MM.1S (cell line): ENCODE data around the gene TCF19.

Source experiments
- EZH2 ChIP-seq: fragments of 300-600 bp; sonication (generic); optimal IDR thresholded peaks from 2 replicates; pipeline ENCODE3; 2017; ENCODE audit warnings: low read depth, mild to moderate bottlenecking, antibody characterized with exemption, low read length, mixed read lengths
- TF ChIP-seq, protein P1 (sequence below): fragments of 300-600 bp; sonication (generic); IDR thresholded peaks from 2 replicates; pipeline ENCODE4 v1.5.1; 2016; ENCODE audit warnings: antibody characterized with exemption, low read length, mixed read lengths

DNA sequence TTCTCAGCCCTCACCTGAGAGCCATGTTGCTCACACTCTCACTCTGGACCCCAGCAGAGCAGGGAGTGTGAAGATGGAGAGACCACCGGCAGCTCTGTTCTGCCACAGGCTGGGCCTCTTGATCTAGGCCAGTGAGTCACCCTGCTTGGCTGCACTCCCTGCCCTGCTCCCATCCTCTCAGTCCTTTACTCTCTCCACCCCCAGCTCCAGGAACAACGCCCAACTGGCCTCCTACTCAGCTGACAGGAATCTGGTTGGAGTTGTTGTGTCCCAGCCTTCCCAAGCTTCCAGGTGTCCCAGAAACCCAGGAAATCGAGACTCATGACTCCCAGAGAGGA lies 43.9 kb upstream of the TCF19 start, which contains the start of gene PSORS1C1:
- TF ChIP-seq, protein P1, sequence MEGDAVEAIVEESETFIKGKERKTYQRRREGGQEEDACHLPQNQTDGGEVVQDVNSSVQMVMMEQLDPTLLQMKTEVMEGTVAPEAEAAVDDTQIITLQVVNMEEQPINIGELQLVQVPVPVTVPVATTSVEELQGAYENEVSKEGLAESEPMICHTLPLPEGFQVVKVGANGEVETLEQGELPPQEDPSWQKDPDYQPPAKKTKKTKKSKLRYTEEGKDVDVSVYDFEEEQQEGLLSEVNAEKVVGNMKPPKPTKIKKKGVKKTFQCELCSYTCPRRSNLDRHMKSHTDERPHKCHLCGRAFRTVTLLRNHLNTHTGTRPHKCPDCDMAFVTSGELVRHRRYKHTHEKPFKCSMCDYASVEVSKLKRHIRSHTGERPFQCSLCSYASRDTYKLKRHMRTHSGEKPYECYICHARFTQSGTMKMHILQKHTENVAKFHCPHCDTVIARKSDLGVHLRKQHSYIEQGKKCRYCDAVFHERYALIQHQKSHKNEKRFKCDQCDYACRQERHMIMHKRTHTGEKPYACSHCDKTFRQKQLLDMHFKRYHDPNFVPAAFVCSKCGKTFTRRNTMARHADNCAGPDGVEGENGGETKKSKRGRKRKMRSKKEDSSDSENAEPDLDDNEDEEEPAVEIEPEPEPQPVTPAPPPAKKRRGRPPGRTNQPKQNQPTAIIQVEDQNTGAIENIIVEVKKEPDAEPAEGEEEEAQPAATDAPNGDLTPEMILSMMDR: no peak
- TF ChIP-seq EZH2: no peak
